CD4-positive, alpha-beta T cell treated with Interleukin-1 beta for 1 hour (primary cell): ENCODE measurements around the gene CDK7.
A peak's percentile ranks its signal among the peaks of the same experiment; 100 is the strongest.
"Not testable (repeated sequence)": the region's sequence is repeated elsewhere in the genome, so short reads cannot be mapped to it uniquely, and the experiment has no call there.

ENCODE experiments used
- DNase-seq, 2 donors: peaks; one replicate each; pipeline ENCODE4 v3.0.0-alpha.2; 2020 to 2022

CDK7 gene

GRCh38 chr5:69234457-69235268 is at the start of gene CDK7:
TSS of gene CDK7 (plus strand) at chr5:69234886. CDS start at chr5:69234976, 90 bp downstream.
- peak; percentile 89 to 90 for DNase-seq

GRCh38 chr5:69187342-69187741 is 47.3 kb upstream of the CDK7 start:
- no peak for DNase-seq

- no peak for DNase-seq
These were observed 45.9 kb upstream of the CDK7 start for GRCh38 chr5:69188811-69189161.

GRCh38 chr5:69189162-69190086 is 45.3 kb upstream of the CDK7 start, which contains the start of gene CENPH:
TSS of gene CENPH (plus strand) at chr5:69189583. CDS start at chr5:69189635, 52 bp downstream.
- DNase-seq, result peak; percentile 91 to 93

- no peak for DNase-seq
These were observed 32.2 kb upstream of the CDK7 start for GRCh38 chr5:69202497-69202896.

GRCh38 chr5:69206528-69207190 is 28.0 kb upstream of the CDK7 start:
- no peak for DNase-seq

- no peak for DNase-seq
These were observed 25.1 kb upstream of the CDK7 start for GRCh38 chr5:69209602-69210001.

- DNase-seq, result no peak
These were observed 23.5 kb upstream of the CDK7 start for GRCh38 chr5:69211200-69211599.

- DNase-seq, result peak in 1 of 2 donors; percentile 18
These were observed 22.7 kb upstream of the CDK7 start for GRCh38 chr5:69212022-69212421.

- DNase-seq, result no peak
These were observed 21.0 kb upstream of the CDK7 start for GRCh38 chr5:69213513-69214215.

- DNase-seq, result no peak
These were observed 17.6 kb upstream of the CDK7 start for GRCh38 chr5:69217151-69217511.

- DNase-seq, result peak; percentile 95 to 96
These were observed 16.8 kb upstream of the CDK7 start for GRCh38 chr5:69217548-69218526.

GRCh38 chr5:69219939-69220338 is 14.7 kb upstream of the CDK7 start:
- no peak for DNase-seq

GRCh38 chr5:69220371-69220770 is 14.3 kb upstream of the CDK7 start:
- DNase-seq, result not testable (repeated sequence)

GRCh38 chr5:69220833-69221232 is 13.9 kb upstream of the CDK7 start:
- DNase-seq, result not testable (repeated sequence)

- DNase-seq, result no peak
These were observed 10.2 kb upstream of the CDK7 start for GRCh38 chr5:69224520-69224919.

GRCh38 chr5:69225860-69226259 is 8.8 kb upstream of the CDK7 start:
- no peak for DNase-seq

- DNase-seq, result no peak
These were observed 4.5 kb upstream of the CDK7 start for GRCh38 chr5:69230181-69230580.

- DNase-seq, result no peak
These were observed 3.4 kb upstream of the CDK7 start for GRCh38 chr5:69231281-69231680.

GRCh38 chr5:69231851-69232250 is 2.8 kb upstream of the CDK7 start:
- DNase-seq, result no peak

GRCh38 chr5:69236733-69237132 is 2.0 kb downstream of the CDK7 start:
- DNase-seq, result not testable (repeated sequence)
